Peyer's patch (tissue), 4 donors: ENCODE data around the gene WDR12. TPM values are rescaled to one million over a fixed set of nuclear protein-coding genes. Genes with fewer than 3 reads are reported as not detected.
"Not testable (repeated sequence)": the region's sequence is repeated elsewhere in the genome, so short reads cannot be mapped to it uniquely, and the experiment has no call there.

ENCODE experiments used
- DNase-seq, 3 donors: peaks; one replicate each; pipeline ENCODE4 v3.0.0-alpha.2; 2017 to 2019
- H3K27ac ChIP-seq, 4 donors: fragments of 200-600 bp; sonication (generic); one replicate each; pipeline ENCODE4 v1.5.1; 2016 to 2019
- H3K27me3 ChIP-seq, 2 donors: fragments of 200-600 bp; sonication (generic); one replicate each; pipeline ENCODE4 v1.5.1; 2019
- H3K36me3 ChIP-seq, 3 donors: fragments of 200-600 bp; sonication (generic); one replicate each; pipeline ENCODE4 v1.5.1; 2016 to 2019
- H3K4me1 ChIP-seq, 4 donors: fragments of 200-600 bp; sonication (generic); one replicate each; pipeline ENCODE4 v1.5.1; 2016 to 2019
- H3K4me3 ChIP-seq, 4 donors: fragments of 200-600 bp; sonication (generic); 1 replicate in 3 of 4; 2 replicates in 1 of 4; pipeline ENCODE4 v1.5.1; 2016 to 2019; ENCODE audit warnings: mild to moderate bottlenecking in 1 of 4
- H3K9me3 ChIP-seq, 4 donors: fragments of 200-600 bp; sonication (generic); one replicate each; pipeline ENCODE4 v1.5.1; 2016 to 2019; ENCODE audit warnings: mild to moderate bottlenecking in 1 of 4
- CTCF ChIP-seq, 6 experiments: fragments of 450-650 bp in 4 of 6; fragments of 200-600 bp in 2 of 6; sonication (generic) in 1 of 6; IDR thresholded peaks; one replicate each; pipeline ENCODE4 v1.5.1; 2017 to 2019; ENCODE audit warnings: antibody characterized with exemption in 6 of 6, mild to moderate bottlenecking in 3 of 6, moderate library complexity in 1 of 6
- POLR2A ChIP-seq, 2 donors: fragments of 450-650 bp; IDR thresholded peaks; one replicate each; pipeline ENCODE4 v1.5.1; 2017; ENCODE audit warnings: antibody characterized with exemption in 2 of 2, mild to moderate bottlenecking in 2 of 2, moderate library complexity in 2 of 2
- total RNA-seq, 4 donors: library from RNA; depleted of rRNA; stranded (reverse); fragments of >200 nt; gene quantifications; one replicate each; pipeline ENCODE4 v1.1.0, GENCODE V29; 2016

The WDR12 gene
- total RNA-seq, 4 donors from 2014 or later = 2.5 to 28.6 (median 15.0) TPM

DNA sequence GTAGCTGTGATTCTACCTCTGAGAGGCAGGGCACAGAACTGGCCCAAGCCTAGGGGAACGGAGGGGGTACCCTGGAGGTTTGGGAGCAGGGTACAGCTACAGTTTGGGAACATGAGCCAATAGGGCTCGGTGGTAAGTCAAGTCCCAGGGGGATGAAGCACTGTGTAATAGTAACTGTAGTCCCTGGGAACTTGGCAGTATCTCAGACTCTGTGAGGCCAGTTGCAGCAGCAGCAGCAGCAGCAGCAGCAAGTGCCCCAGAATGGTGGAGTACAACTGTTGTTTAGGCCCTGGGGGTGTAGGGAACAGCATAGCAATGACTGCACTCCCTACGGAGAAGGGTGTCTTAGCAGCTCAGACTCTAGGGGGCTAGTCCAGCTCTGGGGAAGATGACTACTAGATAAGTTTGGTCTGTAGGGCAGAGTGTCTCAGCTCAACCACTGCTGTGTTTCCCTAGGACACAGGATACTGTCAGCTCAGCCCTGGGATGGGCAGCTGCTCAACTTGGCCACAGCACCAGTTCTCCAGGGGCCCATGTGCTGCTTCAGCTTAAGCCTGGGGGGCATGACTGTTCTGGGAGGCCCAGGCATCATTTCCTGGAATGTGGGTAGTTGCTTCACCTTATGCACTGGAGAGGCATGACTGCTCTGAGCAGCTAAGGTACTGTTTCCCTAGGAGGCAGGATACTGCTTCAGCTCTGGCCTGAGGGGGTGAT, 21.1 kb upstream of the WDR12 start:
- H3K27me3 ChIP-seq = no peaks in the 10 kb centered on the region
- no peaks in the 10 kb centered on the region for H3K4me1 ChIP-seq
- no peak for TF ChIP-seq CTCF (IDR thresholded peaks at IDR 0.05)
- no peak for TF ChIP-seq POLR2A (IDR thresholded peaks at IDR 0.05)
- no peak overlapping the region for H3K4me3 ChIP-seq
- H3K27ac ChIP-seq = no peak overlapping the region
- H3K9me3 ChIP-seq = no peaks in the 10 kb centered on the region
- peaks cover 0 to 8% (median 0%) of the 10 kb centered on the region in 3 donors for H3K36me3 ChIP-seq
- no peak for DNase-seq

GRCh38 chr2:202918860-202919259, 7.4 kb upstream of the WDR12 start:
- peaks cover 0 to 25% (median 0%) of the 10 kb centered on the region in 3 donors for H3K36me3 ChIP-seq
- no peaks in the 10 kb centered on the region for H3K9me3 ChIP-seq
- H3K4me1 ChIP-seq = no peaks in the 10 kb centered on the region
- H3K4me3 ChIP-seq = no peak overlapping the region
- no peak for DNase-seq
- no peak overlapping the region for H3K27ac ChIP-seq
- TF ChIP-seq POLR2A (IDR thresholded peaks at IDR 0.05) = no peak
- TF ChIP-seq CTCF (IDR thresholded peaks at IDR 0.05) = no peak
- no peaks in the 10 kb centered on the region for H3K27me3 ChIP-seq

GRCh38 chr2:202912342-202913201, 1.1 kb upstream of the WDR12 start:
- peaks cover 0 to 13% (median 0%) of the 10 kb centered on the region in 4 donors for H3K4me1 ChIP-seq
- H3K36me3 ChIP-seq, H3K9me3 ChIP-seq, DNase-seq, H3K27me3 ChIP-seq: not testable (repeated sequence)
- H3K27ac ChIP-seq = peak overlapping the region; percentile 66 to 88 (median 74)
- peak overlapping the region; percentile 52 to 83 (median 74) for H3K4me3 ChIP-seq

DNA sequence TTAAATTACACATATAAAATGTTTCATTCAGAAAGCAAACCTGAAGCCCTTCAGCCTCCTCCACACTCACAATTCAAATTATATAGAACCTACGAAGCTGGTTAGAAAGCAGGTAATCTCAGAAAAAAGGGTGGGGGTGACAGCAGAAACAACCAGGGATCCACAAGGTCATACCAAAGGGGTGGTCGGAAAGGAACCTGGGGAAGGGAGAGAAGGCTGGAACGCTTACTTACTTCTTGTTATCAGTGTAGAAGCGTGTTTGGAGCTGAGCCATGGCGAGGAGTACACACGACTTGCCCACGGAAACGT, 316 bp downstream of the WDR12 start:
- Histone ChIP-seq H3K36me3 (peaks cover 0 to 8% (median 0%) of the 10 kb centered on the region in 3 donors), H3K27ac (peak overlapping the region; percentile 66 to 88 (median 74)), H3K4me1 (peaks cover 0 to 13% (median 0%) of the 10 kb centered on the region in 4 donors), H3K4me3 (peak overlapping the region; percentile 52 to 83 (median 74)), H3K27me3 (no peaks in the 10 kb centered on the region), H3K9me3 (no peaks in the 10 kb centered on the region)
- no peak for DNase-seq
- TF ChIP-seq CTCF (IDR thresholded peaks at IDR 0.05) = no peak
- no peak for TF ChIP-seq POLR2A (IDR thresholded peaks at IDR 0.05)

GRCh38 chr2:202910698-202911097, 775 bp downstream of the WDR12 start:
- Histone ChIP-seq H3K4me3 (peak overlapping the region in 3 of 4 donors; percentile 69 to 83 (median 78)), H3K4me1 (peaks cover 0 to 13% (median 0%) of the 10 kb centered on the region in 4 donors), H3K36me3 (peaks cover 0 to 12% (median 0%) of the 10 kb centered on the region in 3 donors), H3K27ac (no peak overlapping the region), H3K9me3 (no peaks in the 10 kb centered on the region), H3K27me3 (no peaks in the 10 kb centered on the region)
- TF ChIP-seq POLR2A (IDR thresholded peaks at IDR 0.05) = no peak
- TF ChIP-seq CTCF (IDR thresholded peaks at IDR 0.05) = no peak
- no peak for DNase-seq

DNA sequence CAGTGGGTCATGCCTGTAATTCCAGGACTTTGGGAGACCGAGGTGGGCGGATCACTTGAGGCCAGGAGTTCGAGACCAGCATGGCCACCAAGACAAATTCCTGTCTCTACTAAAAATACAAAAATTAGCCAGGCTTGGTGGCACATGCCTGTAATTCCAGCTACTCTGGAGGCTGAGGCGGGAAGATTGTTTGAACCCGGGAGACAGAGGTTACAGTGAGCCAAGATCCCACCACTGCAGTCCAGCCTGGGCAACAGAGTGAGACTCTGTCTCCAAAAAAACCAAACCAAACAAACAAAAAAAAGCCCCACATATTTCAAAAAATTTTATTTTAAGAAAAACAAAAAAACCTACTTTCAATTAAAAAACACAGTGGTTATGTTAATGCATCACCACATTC, 1.2 kb downstream of the WDR12 start:
- peak overlapping the region in 2 of 4 donors; percentile 78 to 83 for H3K4me3 ChIP-seq
- not testable (repeated sequence) for H3K27me3 ChIP-seq, DNase-seq, H3K27ac ChIP-seq, H3K9me3 ChIP-seq
- H3K36me3 ChIP-seq = peaks cover 0 to 16% (median 0%) of the 10 kb centered on the region in 3 donors
- H3K4me1 ChIP-seq = peaks cover 0 to 13% (median 0%) of the 10 kb centered on the region in 4 donors
